Stomach (tissue), 4 donors: Measurements from ENCODE around the gene NAALADL2.

Source experiments
- EP300 ChIP-seq: sonication (generic); formaldehyde crosslinking; IDR thresholded peaks from one replicate; pipeline ENCODE4 v1.6.1; 2017; ENCODE audit warnings: antibody characterized with exemption
- POLR2A ChIP-seq, 4 donors: fragments of 450-650 bp; IDR thresholded peaks; one replicate each; pipeline ENCODE4 v1.6.1; 2016; ENCODE audit warnings: antibody characterized with exemption in 4 of 4, control low read depth in 2 of 4, mild to moderate bottlenecking in 1 of 4, moderate library complexity in 1 of 4
- POLR2AphosphoS5 ChIP-seq, 3 donors: sonication (generic); formaldehyde crosslinking; IDR thresholded peaks; one replicate each; pipeline ENCODE4 v1.6.1; 2016; ENCODE audit warnings: antibody characterized with exemption in 3 of 3
- TF ChIP-seq, protein P1 (sequence below), 7 experiments: fragments of 450-650 bp in 4 of 7; fragments of 200-600 bp in 3 of 7; sonication (generic) in 3 of 7; IDR thresholded peaks; one replicate each; pipeline ENCODE4 v1.5.1; 2016 to 2019; ENCODE audit warnings: antibody characterized with exemption in 7 of 7, control low read depth in 2 of 7, mild to moderate bottlenecking in 1 of 7

DNA sequence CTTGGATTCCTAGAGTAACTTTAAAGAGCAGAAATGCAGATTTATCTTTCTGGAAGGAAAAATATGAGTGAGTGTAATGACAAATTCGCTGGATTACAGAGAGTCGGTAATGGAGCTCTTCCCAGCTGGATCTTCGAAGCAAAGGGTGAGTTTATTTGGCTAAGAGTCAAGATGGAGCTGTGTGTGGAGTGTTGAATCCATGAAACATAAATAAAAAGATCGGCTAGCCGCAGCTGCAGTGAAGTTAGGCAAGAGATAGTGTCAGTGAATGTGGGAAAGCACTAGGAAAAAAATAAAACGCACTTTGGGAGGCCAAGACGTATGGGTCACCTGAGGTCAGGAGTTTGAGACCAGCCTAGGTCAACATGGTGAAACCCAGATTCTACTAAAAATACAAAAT lies 10.3 kb downstream of the NAALADL2 start:
- TF ChIP-seq POLR2AphosphoS5 (IDR thresholded peaks at IDR 0.05): no peak
- TF ChIP-seq, protein P1, sequence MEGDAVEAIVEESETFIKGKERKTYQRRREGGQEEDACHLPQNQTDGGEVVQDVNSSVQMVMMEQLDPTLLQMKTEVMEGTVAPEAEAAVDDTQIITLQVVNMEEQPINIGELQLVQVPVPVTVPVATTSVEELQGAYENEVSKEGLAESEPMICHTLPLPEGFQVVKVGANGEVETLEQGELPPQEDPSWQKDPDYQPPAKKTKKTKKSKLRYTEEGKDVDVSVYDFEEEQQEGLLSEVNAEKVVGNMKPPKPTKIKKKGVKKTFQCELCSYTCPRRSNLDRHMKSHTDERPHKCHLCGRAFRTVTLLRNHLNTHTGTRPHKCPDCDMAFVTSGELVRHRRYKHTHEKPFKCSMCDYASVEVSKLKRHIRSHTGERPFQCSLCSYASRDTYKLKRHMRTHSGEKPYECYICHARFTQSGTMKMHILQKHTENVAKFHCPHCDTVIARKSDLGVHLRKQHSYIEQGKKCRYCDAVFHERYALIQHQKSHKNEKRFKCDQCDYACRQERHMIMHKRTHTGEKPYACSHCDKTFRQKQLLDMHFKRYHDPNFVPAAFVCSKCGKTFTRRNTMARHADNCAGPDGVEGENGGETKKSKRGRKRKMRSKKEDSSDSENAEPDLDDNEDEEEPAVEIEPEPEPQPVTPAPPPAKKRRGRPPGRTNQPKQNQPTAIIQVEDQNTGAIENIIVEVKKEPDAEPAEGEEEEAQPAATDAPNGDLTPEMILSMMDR (IDR thresholded peaks at IDR 0.05): no peak
- TF ChIP-seq POLR2A (IDR thresholded peaks at IDR 0.05): no peak
- no peak for TF ChIP-seq EP300
